ENCODE measurements around the gene MTURN. TPM values are rescaled to one million over a fixed set of nuclear protein-coding genes. Genes with fewer than 3 reads are reported as not detected.
A peak's percentile ranks its signal among the peaks of the same experiment; 100 is the strongest.

The MTURN gene
- total and polyA plus RNA-seq, 2 donors (not counting 1 experiment from before 2014, with no cell fraction given): 4.5 to 13.9 TPM

GRCh38 chr7:30176463-30177109 is 41.8 kb downstream of the MTURN start:
- TF ChIP-seq EZH2 (IDR thresholded peaks at IDR 0.05; ENCODE audit: borderline replicate concordance, insufficient read depth, low read depth, low read length, poor library complexity, severe bottlenecking) (no peak), CTCF (IDR thresholded peaks at IDR 0.05) (no peak)
- Histone ChIP-seq H4K20me1 (ENCODE audit: control insufficient read depth, insufficient read depth, low read length, poor library complexity, severe bottlenecking) (no peaks in the 10 kb centered on the region), H3K79me2 (ENCODE audit: control insufficient read depth, insufficient read depth, low read length) (no peaks in the 10 kb centered on the region), H3K9ac (ENCODE audit: low read length) (peak overlapping the region; percentile 22), H2AFZ (ENCODE audit: insufficient read depth, low read depth, low read length, poor library complexity, severe bottlenecking) (peak overlapping the region; percentile 55), H3K4me3 (ENCODE audit: control extremely low read depth in 1 of 5, extremely low read depth in 1 of 5, insufficient read depth in 1 of 5, low read depth in 2 of 5, low read length in 4 of 5) (no peak overlapping the region), H3K27me3 (replicated peaks in 1 of 4; ENCODE audit: control extremely low read depth in 1 of 4, control insufficient read depth in 3 of 4, insufficient read depth in 4 of 4, low read length in 3 of 4) (no peaks in the 10 kb centered on the region), H3K27ac (ENCODE audit: low read length in 2 of 2) (peak overlapping the region; percentile 1 to 56), H3K4me1 (ENCODE audit: control insufficient read depth in 2 of 2, insufficient read depth in 2 of 2, low read length in 2 of 2) (peaks cover 28 to 37% of the 10 kb centered on the region in 2 donors), H3K9me3 (ENCODE audit: control extremely low read depth in 1 of 3, control insufficient read depth in 2 of 3, insufficient read depth in 1 of 3, low read length in 2 of 3) (no peaks in the 10 kb centered on the region), H3K36me3 (replicated peaks in 1 of 2; ENCODE audit: control extremely low read depth in 1 of 2, control insufficient read depth in 1 of 2, extremely low read depth in 1 of 2, insufficient read depth in 2 of 2, low read length in 1 of 2) (no peaks in the 10 kb centered on the region), H3K4me2 (replicated peaks; ENCODE audit: low read depth, low read length, poor library complexity, severe bottlenecking) (peak overlapping the region; percentile 49)
- ChIA-PET POLR2A (no interaction called here), CTCF (interaction anchor here (0.8 to 1.7 kb wide), 3 partner anchors 12 to 99 kb away, joined by 3 to 4 read pairs (median 3); no protein-coding TSS in a partner anchor)
- Mint-ChIP-seq H3K27ac (peak overlapping the region; percentile 64), H3K4me1 (peaks cover 43% of the 10 kb centered on the region), H3K27me3 (no peaks in the 10 kb centered on the region), H3K4me3 (peak overlapping the region; percentile 29), H3K9me3 (ENCODE audit: insufficient read depth) (no peaks in the 10 kb centered on the region)
- DNase-seq (peak; percentile 22), ATAC-seq (ENCODE audit: low read depth) (no peak)
- intact Hi-C loops (cut with micrococcal nuclease): loop anchor here (1.0 to 5.0 kb wide), 2 partner anchors 27 to 39 kb away; no protein-coding TSS in a partner anchor
- 32% methylated on average over 3 of the region's 6 CpGs for WGBS (ENCODE audit: insufficient coverage)

- Mint-ChIP-seq H3K27ac (peak overlapping the region; percentile 64), H3K4me1 (peaks cover 43% of the 10 kb centered on the region), H3K27me3 (no peaks in the 10 kb centered on the region), H3K4me3 (peak overlapping the region; percentile 29), H3K9me3 (ENCODE audit: insufficient read depth) (no peaks in the 10 kb centered on the region)
- Histone ChIP-seq H3K4me3 (ENCODE audit: control extremely low read depth in 1 of 5, extremely low read depth in 1 of 5, insufficient read depth in 1 of 5, low read depth in 2 of 5, low read length in 4 of 5) (no peak overlapping the region), H3K4me1 (ENCODE audit: control insufficient read depth in 2 of 2, insufficient read depth in 2 of 2, low read length in 2 of 2) (peaks cover 28 to 37% of the 10 kb centered on the region in 2 donors), H3K9me3 (ENCODE audit: control extremely low read depth in 1 of 3, control insufficient read depth in 2 of 3, insufficient read depth in 1 of 3, low read length in 2 of 3) (no peaks in the 10 kb centered on the region), H3K79me2 (ENCODE audit: control insufficient read depth, insufficient read depth, low read length) (no peaks in the 10 kb centered on the region), H3K27ac (ENCODE audit: low read length in 2 of 2) (peak overlapping the region in 1 of 2 donors; percentile 10), H3K27me3 (replicated peaks in 1 of 4; ENCODE audit: control extremely low read depth in 1 of 4, control insufficient read depth in 3 of 4, insufficient read depth in 4 of 4, low read length in 3 of 4) (no peaks in the 10 kb centered on the region), H3K36me3 (replicated peaks in 1 of 2; ENCODE audit: control extremely low read depth in 1 of 2, control insufficient read depth in 1 of 2, extremely low read depth in 1 of 2, insufficient read depth in 2 of 2, low read length in 1 of 2) (no peaks in the 10 kb centered on the region), H3K9ac (ENCODE audit: low read length) (no peak overlapping the region), H2AFZ (ENCODE audit: insufficient read depth, low read depth, low read length, poor library complexity, severe bottlenecking) (no peak overlapping the region), H3K4me2 (replicated peaks; ENCODE audit: low read depth, low read length, poor library complexity, severe bottlenecking) (no peak overlapping the region), H4K20me1 (ENCODE audit: control insufficient read depth, insufficient read depth, low read length, poor library complexity, severe bottlenecking) (no peaks in the 10 kb centered on the region)
- POLR2A ChIA-PET: no interaction called here
- CTCF ChIA-PET: interaction anchor here (1.5 to 1.7 kb wide), 2 partner anchors 12 to 14 kb away, joined by 3 to 4 read pairs; no protein-coding TSS in a partner anchor
- 94% methylated on average over 5 of the region's 5 CpGs for WGBS (ENCODE audit: insufficient coverage)
- intact Hi-C loops (cut with micrococcal nuclease): loop anchor here (5.0 kb wide), 1 partner anchor 40 kb away; no protein-coding TSS in a partner anchor
- ATAC-seq (ENCODE audit: low read depth) (no peak), DNase-seq (no peak)
- TF ChIP-seq EZH2 (IDR thresholded peaks at IDR 0.05; ENCODE audit: borderline replicate concordance, insufficient read depth, low read depth, low read length, poor library complexity, severe bottlenecking) (no peak), CTCF (IDR thresholded peaks at IDR 0.05) (no peak)
Observed at GRCh38 chr7:30177186-30177585, 42.4 kb downstream of the MTURN start.

Measured in B cell (primary cell).